MM.1S (cell line): ENCODE data around the gene RNASE7.

Source experiments
- DNase-seq: peaks from one replicate; pipeline ENCODE4 v3.0.0-alpha.2; 2015
- H2AFZ ChIP-seq: fragments of 300-600 bp; sonication (generic); 2 replicates; pipeline ENCODE4 v1.6.0; 2016; ENCODE audit warnings: antibody characterized with exemption, low read length
- H3F3A ChIP-seq: fragments of 300-600 bp; sonication (generic); 2 replicates; pipeline ENCODE4 v1.6.1; 2016; ENCODE audit warnings: mild to moderate bottlenecking, antibody characterized with exemption, low read length, moderate library complexity, mixed read lengths; ENCODE audit not compliant: insufficient read depth
- H3K27ac ChIP-seq: fragments of 300-600 bp; sonication (generic); 2 replicates; pipeline ENCODE4 v1.5.1; 2016; ENCODE audit warnings: mild to moderate bottlenecking, low read length
- H3K27me3 ChIP-seq: fragments of 300-600 bp; sonication (generic); replicated peaks from 2 replicates; pipeline ENCODE4 v1.6.0; 2016; ENCODE audit warnings: low read length; ENCODE audit not compliant: insufficient read depth
- H3K36me3 ChIP-seq: fragments of 300-600 bp; sonication (generic); replicated peaks from 2 replicates; pipeline ENCODE4 v1.6.1; 2016; ENCODE audit warnings: mild to moderate bottlenecking, low read length, mixed read lengths; ENCODE audit not compliant: insufficient read depth
- H3K4me1 ChIP-seq: fragments of 300-600 bp; sonication (generic); 2 replicates; pipeline ENCODE4 v1.6.1; 2016; ENCODE audit warnings: low read length, mixed read lengths
- H3K4me2 ChIP-seq: fragments of 300-600 bp; sonication (generic); 2 replicates; pipeline ENCODE4 v1.6.0; 2016; ENCODE audit warnings: low read depth, low read length
- H3K4me3 ChIP-seq: fragments of 300-600 bp; sonication (generic); 2 replicates; pipeline ENCODE4 v1.5.1; 2016; ENCODE audit warnings: low read length, mixed read lengths
- H3K79me2 ChIP-seq: fragments of 300-600 bp; sonication (generic); 2 replicates; pipeline ENCODE4 v1.6.1; 2016; ENCODE audit warnings: mixed run types, low read length, mixed read lengths
- H3K9ac ChIP-seq: fragments of 300-600 bp; sonication (generic); 2 replicates; pipeline ENCODE4 v1.6.1; 2016; ENCODE audit warnings: low read length, mixed read lengths
- H3K9me2 ChIP-seq: fragments of 300-600 bp; sonication (generic); replicated peaks from 2 replicates; pipeline ENCODE4 v1.6.1; 2016; ENCODE audit warnings: mild to moderate bottlenecking, low read length, mixed read lengths; ENCODE audit not compliant: insufficient read depth
- H3K9me3 ChIP-seq: fragments of 300-600 bp; sonication (generic); replicated peaks from 2 replicates; pipeline ENCODE4 v1.6.1; 2016; ENCODE audit warnings: mild to moderate bottlenecking, low read length, mixed read lengths; ENCODE audit not compliant: insufficient read depth
- H4K20me1 ChIP-seq: fragments of 300-600 bp; sonication (generic); 2 replicates; pipeline ENCODE4 v1.6.1; 2016; ENCODE audit warnings: mild to moderate bottlenecking, low read length, moderate library complexity, mixed read lengths; ENCODE audit not compliant: insufficient read depth
- CTCF ChIP-seq: fragments of 300-600 bp; sonication (generic); IDR thresholded peaks from 2 replicates; pipeline ENCODE4 v1.5.1; 2016; ENCODE audit warnings: antibody characterized with exemption, low read length, mixed read lengths
- EZH2 ChIP-seq: fragments of 300-600 bp; sonication (generic); optimal IDR thresholded peaks from 2 replicates; pipeline ENCODE3; 2017; ENCODE audit warnings: low read depth, mild to moderate bottlenecking, antibody characterized with exemption, low read length, mixed read lengths
- EZH2phosphoT487 ChIP-seq: fragments of 300-600 bp; sonication (generic); IDR thresholded peaks from 2 replicates; pipeline ENCODE4 v1.6.1; 2018; ENCODE audit warnings: antibody characterized with exemption, low read length

Gene RNASE7

DNA sequence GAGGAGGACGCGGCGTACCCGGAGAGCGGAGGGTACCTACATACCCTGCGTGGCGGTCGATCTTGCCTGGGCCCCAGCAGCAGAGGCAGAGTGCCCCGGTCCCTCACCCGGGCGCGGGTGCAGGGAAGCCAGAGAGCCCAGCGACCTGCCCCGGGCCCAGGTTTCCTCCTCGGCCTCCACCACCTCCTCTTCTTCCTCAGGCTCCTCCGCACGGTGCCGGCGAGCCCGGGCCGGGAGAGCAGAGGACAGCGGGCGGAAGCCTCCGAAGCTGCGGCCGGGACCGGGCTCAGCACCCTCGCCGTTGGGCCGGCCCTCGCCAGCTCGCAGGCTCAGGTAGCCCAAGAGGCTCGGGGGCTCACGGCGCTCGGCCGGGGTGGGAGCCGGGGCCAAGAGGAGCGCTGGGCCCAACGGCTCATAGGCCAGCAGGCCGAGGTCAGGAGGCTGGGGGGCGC lies 49.7 kb downstream of the RNASE7 start:
- no peak overlapping the region for H2AFZ ChIP-seq
- H3F3A ChIP-seq = no peaks in the 10 kb centered on the region
- DNase-seq = no peak
- no peak overlapping the region for H3K27ac ChIP-seq
- no peaks in the 10 kb centered on the region for H3K27me3 ChIP-seq
- no peaks in the 10 kb centered on the region for H3K79me2 ChIP-seq
- no peaks in the 10 kb centered on the region for H3K9me2 ChIP-seq
- no peaks in the 10 kb centered on the region for H3K4me1 ChIP-seq
- H3K9me3 ChIP-seq = no peaks in the 10 kb centered on the region
- no peak overlapping the region for H3K4me2 ChIP-seq
- no peak overlapping the region for H3K4me3 ChIP-seq
- no peaks in the 10 kb centered on the region for H3K36me3 ChIP-seq
- no peaks in the 10 kb centered on the region for H4K20me1 ChIP-seq
- no peak overlapping the region for H3K9ac ChIP-seq
- TF ChIP-seq EZH2phosphoT487 = no peak
- TF ChIP-seq CTCF = no peak
- no peak for TF ChIP-seq EZH2

DNA sequence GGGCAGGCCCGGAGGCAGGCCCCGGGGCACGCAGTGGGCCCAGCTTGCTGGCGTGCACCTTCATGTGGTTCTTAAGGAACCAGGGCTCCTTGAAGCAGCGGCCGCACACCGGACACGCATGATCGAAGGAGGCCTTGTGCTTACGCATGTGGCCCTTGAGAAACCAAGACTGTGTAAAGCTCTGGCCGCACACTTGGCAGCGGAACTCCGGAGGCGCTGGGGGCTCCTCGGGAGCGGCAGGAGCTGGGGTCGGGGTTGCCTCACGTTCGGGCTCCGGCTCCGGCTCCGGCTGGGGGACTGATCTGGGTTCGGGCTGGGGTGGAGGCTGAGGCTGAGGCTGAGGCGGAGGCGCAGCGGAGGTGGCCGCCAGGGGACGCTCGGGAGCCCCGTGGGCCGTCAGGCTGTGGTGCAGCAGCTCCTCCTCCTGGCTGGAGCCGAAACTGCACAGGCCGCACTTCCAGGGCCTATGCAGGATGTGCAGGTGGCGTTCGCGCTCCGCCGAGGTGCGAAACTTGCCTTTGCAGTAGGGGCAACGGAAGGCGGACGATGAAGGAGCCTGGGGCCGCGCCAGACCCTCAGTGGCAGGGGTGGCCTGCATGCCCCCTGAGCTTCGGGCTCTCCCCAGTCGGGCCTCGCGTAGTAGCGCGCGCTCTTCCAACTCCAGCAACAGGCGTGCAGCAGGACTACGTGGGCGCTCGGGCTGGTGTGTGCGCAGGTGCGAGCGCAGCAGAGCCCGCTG lies 50.3 kb downstream of the RNASE7 start:
- Histone ChIP-seq H2AFZ (no peak overlapping the region), H3K4me3 (no peak overlapping the region), H3K4me2 (0 out of 2 replicates have a peak overlapping the region, but pooled peaks have one; percentile 15), H3K36me3 (no peaks in the 10 kb centered on the region), H4K20me1 (no peaks in the 10 kb centered on the region), H3K79me2 (no peaks in the 10 kb centered on the region), H3F3A (no peaks in the 10 kb centered on the region), H3K4me1 (no peaks in the 10 kb centered on the region), H3K9me2 (no peaks in the 10 kb centered on the region), H3K9ac (no peak overlapping the region), H3K27me3 (no peaks in the 10 kb centered on the region), H3K9me3 (no peaks in the 10 kb centered on the region), H3K27ac (no peak overlapping the region)
- DNase-seq = peak; percentile 70
- TF ChIP-seq EZH2phosphoT487 (no peak), CTCF (peak; percentile 97), EZH2 (no peak)

GRCh38 chr14:21093018-21093417 lies 50.9 kb downstream of the RNASE7 start:
- H3K9ac ChIP-seq = no peak overlapping the region
- TF ChIP-seq EZH2phosphoT487 (no peak), CTCF (no peak), EZH2 (no peak)
- H3F3A ChIP-seq = no peaks in the 10 kb centered on the region

More at GRCh38 chr14:21093018-21093417, 50.9 kb downstream of the RNASE7 start:
- no peaks in the 10 kb centered on the region for H3K4me1 ChIP-seq
- H3K27ac ChIP-seq = no peak overlapping the region
- H3K27me3 ChIP-seq = no peaks in the 10 kb centered on the region
- H3K4me2 ChIP-seq = 0 out of 2 replicates have a peak overlapping the region, but pooled peaks have one; percentile 15
- DNase-seq = no peak
- H4K20me1 ChIP-seq = no peaks in the 10 kb centered on the region
- H3K9me2 ChIP-seq = no peaks in the 10 kb centered on the region
- no peak overlapping the region for H2AFZ ChIP-seq
- no peaks in the 10 kb centered on the region for H3K9me3 ChIP-seq
- no peak overlapping the region for H3K4me3 ChIP-seq
- H3K79me2 ChIP-seq = no peaks in the 10 kb centered on the region
- H3K36me3 ChIP-seq = no peaks in the 10 kb centered on the region
